GM10847 (cell line): ENCODE measurements around the gene MS4A6E.

Experiments used
- POLR2A ChIP-seq: IDR thresholded peaks from 2 replicates; pipeline ENCODE4 v1.6.1; 2011; ENCODE audit not compliant: insufficient read length; ENCODE audit errors: extremely low read depth

Gene MS4A6E, protein sequence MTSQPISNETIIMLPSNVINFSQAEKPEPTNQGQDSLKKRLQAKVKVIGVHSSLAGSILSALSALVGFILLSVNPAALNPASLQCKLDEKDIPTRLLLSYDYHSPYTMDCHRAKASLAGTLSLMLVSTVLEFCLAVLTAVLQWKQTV

DNA sequence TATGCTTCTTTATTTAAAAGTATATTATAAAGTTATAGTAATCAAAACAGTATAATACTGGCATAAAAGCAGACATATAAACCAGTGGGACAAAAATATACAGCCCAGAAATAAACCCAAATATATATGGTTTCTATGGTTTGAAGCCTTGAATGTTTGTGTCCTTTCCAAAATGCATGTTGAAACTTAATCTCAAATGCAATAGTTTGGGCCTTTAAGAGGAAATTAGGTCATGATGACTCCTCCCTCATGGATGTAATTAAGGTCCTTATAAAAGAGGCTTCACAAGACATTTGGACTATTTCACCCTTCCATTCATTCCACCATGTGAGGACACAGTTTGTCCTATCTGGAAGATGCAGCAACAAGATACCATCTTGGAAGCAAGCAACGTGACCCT, at the start of gene MS4A6E:
TSS of gene MS4A6E (plus strand) at position 301 of the 400 bp plus-strand sequence. CDS start 7,641 bp downstream, outside the sequence.
- no peak for TF ChIP-seq POLR2A

DNA sequence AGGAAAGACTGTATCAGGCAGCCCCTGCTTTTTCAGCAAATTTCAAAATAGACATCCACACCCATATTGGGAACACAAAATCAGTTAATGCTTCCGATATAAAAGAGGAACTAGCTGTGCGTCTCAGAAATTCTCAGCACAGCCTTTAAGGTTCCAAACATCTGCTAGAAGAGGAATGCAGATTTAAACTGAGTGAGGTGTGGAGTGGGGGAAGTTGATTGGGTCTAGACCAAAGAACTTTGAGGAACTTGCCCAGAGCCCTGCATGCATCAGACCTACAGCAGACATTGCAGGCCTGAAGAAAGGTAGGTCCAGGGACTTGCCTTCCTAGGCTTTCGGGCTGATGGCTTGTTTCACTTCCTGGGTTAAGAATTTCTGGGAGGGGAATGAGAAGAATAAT, 46.6 kb upstream of the MS4A6E start, which contains the start of gene MS4A4A:
TSS of gene MS4A4A (plus strand) at position 255 of the 400 bp plus-strand sequence. CDS start at position 265, 10 bp downstream.
- TF ChIP-seq POLR2A: no peak

DNA sequence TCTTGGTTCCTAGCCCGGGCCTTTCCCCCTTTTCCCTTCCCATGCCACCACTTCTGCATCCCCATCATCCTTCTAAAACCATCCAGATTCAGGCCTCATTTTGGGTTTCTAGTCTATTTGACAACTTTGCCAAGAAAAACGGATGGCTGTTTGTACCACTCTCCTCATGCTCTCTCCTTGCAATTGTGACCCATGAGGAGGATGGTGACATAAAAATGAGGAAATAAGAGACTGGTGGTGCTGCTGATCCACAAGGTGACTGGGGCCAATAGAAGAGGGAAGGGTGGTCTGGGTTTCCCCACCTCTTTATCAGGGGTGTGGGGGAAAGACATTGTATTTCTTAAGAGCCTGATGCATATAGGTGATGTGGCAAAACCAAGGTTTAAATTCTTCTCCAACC, 45.6 kb upstream of the MS4A6E start:
- TF ChIP-seq POLR2A: no peak

DNA sequence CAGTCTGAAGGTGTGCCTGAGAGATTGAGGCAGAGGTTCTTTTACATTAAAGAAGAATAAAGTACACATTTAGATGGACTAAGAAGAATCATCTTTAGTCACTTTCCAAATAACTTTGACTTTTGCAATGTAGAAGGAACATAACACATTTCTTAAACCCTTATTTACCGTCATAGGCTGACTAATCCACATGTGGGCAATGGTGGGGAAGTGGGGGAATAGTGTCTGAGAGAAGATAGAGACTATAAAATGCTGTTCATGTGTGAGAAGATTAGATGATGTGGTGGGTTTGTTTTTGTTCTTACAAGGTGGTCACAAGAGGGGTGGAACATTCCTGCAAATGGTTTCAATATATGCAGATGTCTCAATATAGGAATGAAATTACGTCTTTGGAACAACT, 44.8 kb upstream of the MS4A6E start:
- TF ChIP-seq POLR2A: no peak

DNA sequence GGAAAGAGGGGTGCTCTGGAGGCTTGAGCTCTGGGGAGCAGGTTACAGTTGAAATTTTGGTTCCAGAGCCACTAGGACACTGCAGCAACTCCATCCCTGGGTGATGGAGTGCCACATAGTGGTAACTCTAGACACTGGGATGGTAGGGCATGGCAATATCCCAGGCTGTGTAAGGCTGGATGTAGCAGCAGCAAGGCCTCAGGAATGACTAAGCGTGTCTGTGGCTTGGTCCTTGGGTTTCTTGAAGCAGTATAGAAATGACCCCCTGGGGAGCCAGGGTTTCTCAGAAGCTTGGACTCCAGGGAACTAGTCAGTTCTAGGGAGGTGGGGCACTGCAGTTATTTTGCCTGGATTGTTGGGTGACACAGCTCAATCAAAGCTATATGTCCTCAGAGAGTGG, 38.5 kb upstream of the MS4A6E start:
- TF ChIP-seq POLR2A: no peak

DNA sequence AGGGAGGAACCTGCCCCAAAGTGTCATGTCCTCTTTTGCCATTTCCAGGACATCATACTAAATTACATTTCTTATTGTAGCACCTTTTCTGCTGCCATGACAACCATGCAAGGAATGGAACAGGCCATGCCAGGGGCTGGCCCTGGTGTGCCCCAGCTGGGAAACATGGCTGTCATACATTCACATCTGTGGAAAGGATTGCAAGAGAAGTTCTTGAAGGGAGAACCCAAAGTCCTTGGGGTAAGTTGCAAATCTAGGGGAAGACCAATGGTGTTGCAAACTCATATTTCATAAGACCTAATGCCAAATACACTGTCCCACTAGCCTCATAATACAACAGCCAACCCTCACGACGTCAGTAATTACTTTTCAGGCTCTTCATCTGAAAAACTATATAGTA, 34.9 kb upstream of the MS4A6E start:
- TF ChIP-seq POLR2A: no peak

DNA sequence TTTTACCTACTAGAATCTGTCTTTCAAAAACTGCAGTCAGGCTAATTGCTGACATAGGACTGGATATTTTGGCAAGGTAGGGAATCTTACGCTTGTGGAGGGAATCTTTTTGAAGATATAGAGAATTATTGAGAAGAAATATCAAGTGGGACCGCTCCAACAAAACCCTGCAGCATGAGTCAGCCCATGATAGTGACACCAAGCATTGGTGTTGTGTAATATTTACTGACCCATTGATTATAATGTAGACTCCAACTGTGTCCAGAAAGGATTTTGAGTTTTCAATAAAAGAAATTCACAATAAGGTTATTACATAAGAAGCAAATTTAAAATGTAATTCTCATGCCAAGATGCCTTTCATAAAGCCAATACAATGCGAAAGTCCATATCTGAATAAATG, 25.9 kb upstream of the MS4A6E start:
- TF ChIP-seq POLR2A: no peak

DNA sequence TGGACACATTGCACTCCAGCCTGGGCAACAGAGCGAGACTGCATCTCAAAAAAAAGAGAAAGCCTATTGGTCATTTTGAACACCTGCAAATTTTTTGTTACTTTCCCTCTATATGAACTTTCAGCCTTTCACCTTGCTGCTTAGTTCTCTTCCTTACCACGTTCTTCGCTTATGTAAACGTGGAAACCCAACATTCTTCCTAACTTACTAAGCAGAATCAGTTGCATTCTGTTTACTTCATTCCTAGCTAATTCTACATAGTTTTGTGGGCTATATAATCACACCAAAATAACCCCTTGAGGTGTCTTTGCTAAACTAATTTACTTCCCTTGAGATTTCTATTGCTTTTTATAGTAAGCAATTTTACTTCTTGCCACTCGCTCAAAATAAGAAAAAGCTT, 23.4 kb upstream of the MS4A6E start:
- TF ChIP-seq POLR2A: no peak

DNA sequence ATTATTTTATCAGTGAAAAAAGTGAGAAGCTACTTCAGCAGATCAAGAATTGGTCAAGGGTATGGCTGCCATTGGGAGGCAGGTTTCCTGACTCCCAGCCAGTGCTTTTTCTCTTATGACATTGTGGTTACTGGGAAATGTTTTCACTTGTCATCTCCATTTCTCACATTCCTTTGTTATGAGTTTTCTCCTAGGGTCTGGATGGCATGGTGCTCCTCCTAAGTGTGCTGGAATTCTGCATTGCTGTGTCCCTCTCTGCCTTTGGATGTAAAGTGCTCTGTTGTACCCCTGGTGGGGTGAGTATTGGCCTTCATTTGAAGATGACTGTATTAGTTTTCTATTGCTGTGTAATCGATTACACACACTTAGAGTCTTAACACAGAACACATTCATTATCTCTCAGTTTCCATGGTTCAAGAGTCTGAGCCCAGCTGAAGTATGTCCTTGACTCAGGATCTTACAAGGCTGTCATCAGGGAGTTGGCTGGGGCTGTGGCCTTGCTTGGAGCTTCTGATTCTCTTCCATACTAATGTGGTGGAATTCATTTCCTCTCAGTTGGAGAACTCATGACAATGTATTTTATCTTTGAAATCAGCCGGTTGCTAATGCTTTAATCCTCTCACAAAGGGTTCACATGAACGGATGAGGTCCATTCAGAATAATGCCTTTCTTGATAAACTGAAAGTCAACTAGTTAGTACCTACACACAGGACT, 21.0 kb upstream of the MS4A6E start:
- no peak for TF ChIP-seq POLR2A

DNA sequence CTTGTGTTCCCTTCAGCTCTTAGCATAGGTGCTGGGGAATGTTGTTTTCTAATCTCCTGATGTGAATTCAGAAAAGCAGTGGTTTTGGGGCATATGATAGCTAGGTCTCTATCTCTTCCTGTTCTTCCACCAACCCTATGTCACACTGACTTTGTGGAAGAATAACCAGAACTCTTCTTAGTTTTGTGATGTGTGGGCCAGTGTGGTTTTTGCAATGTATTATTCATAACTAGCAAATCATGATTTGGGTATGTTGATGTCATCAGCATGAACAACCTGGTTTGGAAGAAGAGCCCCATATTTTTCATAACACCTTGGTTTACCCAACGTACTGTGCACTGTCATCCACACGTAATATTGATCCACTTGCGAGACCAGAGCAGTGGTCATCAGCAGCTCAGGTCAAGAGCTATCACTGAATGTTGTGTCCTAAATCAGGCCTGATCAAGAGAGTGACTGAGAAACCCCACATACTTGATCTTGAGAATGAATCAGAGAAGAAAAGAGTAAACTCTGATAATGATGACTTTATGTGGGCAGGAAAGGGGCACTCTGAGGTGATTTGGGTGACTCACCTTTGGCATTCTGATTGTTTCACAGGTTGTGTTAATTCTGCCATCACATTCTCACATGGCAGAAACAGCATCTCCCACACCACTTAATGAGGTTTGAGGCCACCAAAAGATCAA, 19.4 kb upstream of the MS4A6E start:
- TF ChIP-seq POLR2A: no peak

DNA sequence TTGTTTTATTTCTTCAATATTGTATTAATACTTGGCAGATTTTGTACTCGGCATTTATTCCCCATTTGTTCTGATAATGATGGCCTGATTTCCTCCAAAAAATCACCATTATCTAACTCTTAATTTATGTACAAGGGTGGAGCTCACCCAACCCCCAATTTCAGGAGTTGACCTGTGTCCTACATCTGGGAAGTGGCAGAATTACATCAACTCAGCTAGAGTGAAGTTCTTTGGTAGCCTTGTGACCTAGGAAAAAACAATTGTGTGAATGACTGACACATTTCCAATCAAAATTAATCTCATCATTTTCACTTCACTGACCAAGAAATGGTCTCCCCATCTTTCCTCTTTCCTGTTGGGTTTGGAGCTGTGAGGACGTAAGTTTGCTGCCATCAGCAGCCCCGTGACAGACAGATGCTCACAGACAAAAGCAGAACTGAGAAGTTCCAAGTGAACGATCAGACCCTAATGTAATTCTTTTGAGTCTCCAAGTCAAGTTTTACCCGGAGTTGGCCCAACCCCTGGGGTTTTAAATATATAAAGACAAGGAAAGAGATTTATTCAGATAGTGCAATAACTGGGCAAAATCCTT, 16.6 kb upstream of the MS4A6E start:
- no peak for TF ChIP-seq POLR2A

DNA sequence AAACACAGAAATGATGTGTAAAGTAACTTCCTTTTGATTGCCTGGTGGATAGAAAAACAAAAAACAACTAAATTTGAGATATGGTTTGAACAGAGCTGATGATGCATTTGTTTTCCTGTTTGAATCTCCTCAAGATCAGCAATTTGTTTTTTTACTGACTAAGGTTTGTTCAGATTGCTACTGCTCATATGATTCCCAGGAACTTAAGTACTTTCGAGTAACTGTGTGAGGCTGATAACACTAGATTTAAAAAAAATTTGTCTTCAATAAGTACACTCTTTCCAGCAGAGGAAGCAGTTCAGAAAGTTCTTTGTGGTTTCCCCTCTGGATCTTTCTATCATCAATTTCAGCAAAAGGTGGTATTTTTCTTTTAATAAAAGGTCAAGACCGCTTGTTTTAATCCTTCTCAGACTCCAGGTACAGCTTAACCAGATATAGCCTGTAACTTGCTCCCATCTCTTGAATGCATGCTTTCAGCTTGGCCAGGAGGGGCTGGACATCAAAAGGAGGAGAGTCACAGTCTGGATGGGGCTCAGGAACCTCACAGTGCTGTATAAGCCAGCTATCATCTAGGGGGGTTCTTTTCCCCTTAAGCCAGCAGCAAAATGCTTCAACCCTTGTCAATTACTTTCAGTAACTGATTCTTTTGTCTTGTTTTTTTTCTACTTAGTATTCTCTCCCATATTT, 12.3 kb upstream of the MS4A6E start:
- TF ChIP-seq POLR2A: no peak

DNA sequence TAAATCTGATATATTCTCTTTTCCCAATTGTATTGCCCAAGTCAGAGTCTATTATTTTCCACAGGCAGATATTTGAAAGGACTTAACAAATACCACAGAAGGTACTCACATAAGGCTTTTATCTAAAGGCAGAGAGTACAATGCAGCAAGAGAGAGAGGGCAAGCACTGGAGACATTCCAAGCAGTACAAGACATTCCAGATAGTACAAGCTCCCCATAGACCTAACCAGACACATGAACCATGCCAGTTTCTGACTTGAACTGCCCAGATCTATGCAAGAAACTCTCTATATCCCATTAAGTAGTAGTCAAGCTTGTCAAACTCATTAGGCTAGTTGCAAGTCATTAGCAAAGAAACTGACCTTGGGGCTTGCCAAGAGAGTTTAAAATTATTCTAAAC, 11.2 kb upstream of the MS4A6E start:
- TF ChIP-seq POLR2A: no peak

DNA sequence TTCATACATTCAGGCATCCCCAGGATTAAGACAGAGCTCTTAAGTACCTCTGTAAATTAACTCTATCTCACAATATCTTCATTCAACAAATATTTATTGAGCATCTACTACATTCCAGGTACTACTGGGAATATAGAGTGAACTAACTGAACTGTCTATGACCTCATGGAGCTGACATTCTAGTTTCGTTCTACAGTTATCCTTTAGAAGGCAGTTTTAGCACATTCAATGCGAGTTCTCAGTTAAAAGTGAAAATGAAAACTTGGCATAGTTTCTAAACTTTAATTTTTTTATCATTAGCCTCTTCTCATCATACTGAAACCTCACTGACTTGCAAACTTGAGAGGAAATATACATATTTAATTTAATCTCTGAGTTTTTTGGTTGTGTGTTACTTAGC, 10.7 kb upstream of the MS4A6E start:
- TF ChIP-seq POLR2A: no peak

DNA sequence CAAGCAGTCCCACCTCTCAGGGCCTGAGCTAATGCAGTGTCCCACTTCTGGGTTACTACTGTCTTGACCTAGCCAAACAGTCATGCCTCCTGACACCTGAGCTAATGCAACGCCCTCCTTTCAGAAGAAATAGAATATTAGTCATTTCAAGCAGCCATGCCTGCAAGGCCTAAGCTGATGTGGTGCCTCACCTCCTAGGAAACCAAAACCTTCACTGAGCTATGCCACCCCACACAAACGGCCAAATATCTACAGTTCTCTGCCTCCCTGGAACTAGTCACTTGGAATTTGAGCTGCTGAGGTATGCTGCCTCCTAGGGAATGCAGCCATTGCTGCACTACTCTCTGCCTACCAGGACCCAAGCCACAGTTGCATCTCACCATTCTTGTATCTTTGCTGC, 8.3 kb upstream of the MS4A6E start:
- no peak for TF ChIP-seq POLR2A
